Large intestine (tissue), 3 donors: ENCODE measurements around the gene NSL1. TPM values are rescaled to one million over a fixed set of nuclear protein-coding genes. Genes with fewer than 3 reads are reported as not detected.

Source experiments
- DNase-seq, 2 donors: peaks; one replicate each; pipeline versions ENCODE4 v3.0.0 to v3.0.0-alpha.2; 2013
- H3K27ac ChIP-seq: one replicate; pipeline ENCODE4 v1.5.1; 2013; ENCODE audit warnings: low read length
- H3K27me3 ChIP-seq: 2 replicates; pipeline ENCODE4 v1.6.1; 2013; ENCODE audit warnings: low read length; ENCODE audit not compliant: control insufficient read depth, insufficient read depth
- H3K36me3 ChIP-seq: 2 replicates; pipeline ENCODE4 v1.6.1; 2013; ENCODE audit warnings: low read length; ENCODE audit not compliant: control insufficient read depth, insufficient read depth
- H3K4me1 ChIP-seq: one replicate; pipeline ENCODE4 v1.6.1; 2013; ENCODE audit warnings: low read length; ENCODE audit not compliant: control insufficient read depth, insufficient read depth
- H3K4me3 ChIP-seq: one replicate; pipeline ENCODE4 v1.5.1; 2013; ENCODE audit warnings: low read length
- H3K9me3 ChIP-seq: one replicate; pipeline ENCODE4 v1.6.1; 2013; ENCODE audit warnings: mild to moderate bottlenecking, low read depth, low read length, moderate library complexity; ENCODE audit not compliant: control insufficient read depth
- WGBS: methylation state at CpG from one replicate; pipeline ENCODE4 v1.1.5; 2013; ENCODE audit warnings: low lambda C conversion rate; ENCODE audit not compliant: insufficient coverage; 5-methylcytosine and 5-hydroxymethylcytosine counted together
- polyA plus RNA-seq: library from polyadenylated mRNA; unstranded; fragments of 120-200 nt; gene quantifications from one replicate; pipeline ENCODE4 v1.2.1, GENCODE V29; 2013

NSL1 gene
- polyA plus RNA-seq, 1 donor, result 34.6 TPM

DNA sequence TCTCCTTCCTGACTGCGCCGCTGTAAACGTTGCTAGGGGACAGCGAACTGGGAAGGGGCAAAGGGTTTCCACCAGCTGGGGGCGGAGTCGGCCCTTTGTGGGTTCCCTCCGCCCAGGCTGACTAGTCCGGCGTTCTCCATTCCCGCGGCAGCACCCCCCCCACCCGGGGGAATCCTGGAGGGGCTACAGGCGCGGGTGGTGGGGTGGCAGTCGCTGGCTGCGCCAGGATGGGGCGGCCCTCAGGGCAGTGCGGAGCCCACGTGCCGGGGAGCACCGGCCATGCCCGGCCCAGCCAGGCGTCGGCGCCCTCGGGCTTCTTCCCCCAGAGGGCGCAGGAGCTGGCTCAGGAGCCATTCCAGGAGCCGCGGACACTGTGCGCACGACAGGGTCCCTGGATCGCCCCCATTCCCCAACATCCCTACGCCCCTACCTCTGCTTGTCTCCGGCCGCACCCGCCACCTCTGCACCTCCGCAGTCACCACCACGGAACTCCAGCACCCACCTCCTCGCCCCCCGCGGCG is 92.4 kb downstream of the NSL1 start:
- H3K27ac ChIP-seq, result no peak overlapping the region
- H3K4me3 ChIP-seq, result peak overlapping the region; percentile 38
- no CpG with 5 or more reads among the region's 42 CpGs for WGBS
- H3K9me3 ChIP-seq, result peaks cover 6% of the 10 kb centered on the region
- DNase-seq, result peak; percentile 30 to 67
- H3K36me3 ChIP-seq, result no peaks in the 10 kb centered on the region
- peaks cover 70% of the 10 kb centered on the region for H3K27me3 ChIP-seq
- peaks cover 30% of the 10 kb centered on the region for H3K4me1 ChIP-seq

- 20% methylated on average over 1 of the region's 12 CpGs for WGBS
- Histone ChIP-seq H3K27me3 (peaks cover 67% of the 10 kb centered on the region), H3K27ac (no peak overlapping the region), H3K4me3 (peak overlapping the region; percentile 38), H3K9me3 (peaks cover 6% of the 10 kb centered on the region), H3K36me3 (no peaks in the 10 kb centered on the region), H3K4me1 (peaks cover 30% of the 10 kb centered on the region)
- DNase-seq, result no peak
These were observed 93.0 kb downstream of the NSL1 start for GRCh38 chr1:212698467-212699103.

- H3K4me1 ChIP-seq, result peaks cover 30% of the 10 kb centered on the region
- H3K4me3 ChIP-seq, result no peak overlapping the region
- H3K27me3 ChIP-seq, result peaks cover 65% of the 10 kb centered on the region
- no peak for DNase-seq
- WGBS, result 60% methylated on average over 2 of the region's 13 CpGs
- peaks cover 6% of the 10 kb centered on the region for H3K9me3 ChIP-seq
- no peaks in the 10 kb centered on the region for H3K36me3 ChIP-seq
- H3K27ac ChIP-seq, result no peak overlapping the region
These were observed 94.8 kb downstream of the NSL1 start for GRCh38 chr1:212696721-212697331.

- WGBS, result no CpG with 5 or more reads among the region's 9 CpGs
- Histone ChIP-seq H3K4me1 (peaks cover under 1% of the 10 kb centered on the region), H3K36me3 (no peaks in the 10 kb centered on the region), H3K4me3 (no peak overlapping the region), H3K27ac (no peak overlapping the region), H3K27me3 (peaks cover 44% of the 10 kb centered on the region), H3K9me3 (no peaks in the 10 kb centered on the region)
- DNase-seq, result no peak
These were observed 98.6 kb downstream of the NSL1 start for GRCh38 chr1:212692774-212693644.

DNA sequence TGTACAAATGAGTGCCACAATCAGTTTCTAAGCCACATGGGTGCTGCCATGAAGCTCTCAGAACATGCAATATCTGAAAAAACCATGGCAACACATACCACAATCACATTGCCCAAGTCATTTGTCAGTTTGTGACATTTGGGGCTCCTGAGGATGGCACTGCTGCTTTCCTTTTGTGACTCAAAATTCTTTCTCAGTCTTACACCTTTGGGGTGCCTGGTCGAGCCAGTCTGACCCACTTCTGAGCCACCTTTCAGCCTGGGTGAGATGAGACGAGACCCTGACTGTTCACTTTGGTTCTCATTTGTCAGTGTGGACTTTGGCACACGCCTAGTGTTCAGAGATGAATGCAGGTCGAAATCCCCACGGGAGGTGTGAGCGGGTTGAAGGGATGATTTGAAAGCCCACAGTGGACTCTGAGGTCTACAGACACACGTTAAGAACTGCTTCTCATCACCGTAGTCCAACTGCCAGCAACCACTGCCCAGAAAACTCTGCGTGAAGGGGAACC is 100.0 kb downstream of the NSL1 start:
- no peak overlapping the region for H3K4me3 ChIP-seq
- no peaks in the 10 kb centered on the region for H3K36me3 ChIP-seq
- no peak for DNase-seq
- H3K27me3 ChIP-seq, result peaks cover 32% of the 10 kb centered on the region
- no peak overlapping the region for H3K27ac ChIP-seq
- H3K4me1 ChIP-seq, result no peaks in the 10 kb centered on the region
- no CpG with 5 or more reads among the region's 9 CpGs for WGBS
- no peaks in the 10 kb centered on the region for H3K9me3 ChIP-seq

DNA sequence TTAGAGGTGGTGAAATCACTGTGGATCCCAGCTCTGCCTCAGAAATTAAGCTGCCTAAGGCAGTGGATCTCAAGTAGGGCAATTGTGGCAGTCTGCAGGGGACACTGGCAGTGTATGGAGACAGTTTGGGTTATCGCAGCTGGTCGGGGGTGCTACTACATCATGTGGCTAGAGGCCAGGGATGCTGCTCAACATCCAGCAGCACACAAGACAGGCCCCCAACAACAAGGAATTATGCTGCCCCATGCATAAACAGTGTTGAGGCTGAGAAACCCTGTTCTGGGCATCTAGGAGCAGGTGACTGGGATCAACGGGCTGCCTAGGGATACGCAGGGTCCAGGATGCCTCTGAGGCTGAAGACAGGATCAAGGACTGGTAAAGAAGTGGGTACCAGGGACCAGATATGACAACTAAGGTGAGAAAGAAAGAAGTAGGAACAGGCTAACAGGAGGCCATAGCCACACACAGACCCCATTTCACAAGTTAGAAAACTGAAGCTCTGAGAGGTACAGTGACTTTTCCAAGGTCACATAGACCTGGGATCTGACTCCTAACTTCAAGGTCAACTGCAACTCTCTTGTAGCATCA is 100.7 kb downstream of the NSL1 start:
- H3K27ac ChIP-seq, result no peak overlapping the region
- no peaks in the 10 kb centered on the region for H3K4me1 ChIP-seq
- no CpG with 5 or more reads among the region's 4 CpGs for WGBS
- DNase-seq, result no peak
- no peak overlapping the region for H3K4me3 ChIP-seq
- peaks cover 25% of the 10 kb centered on the region for H3K27me3 ChIP-seq
- no peaks in the 10 kb centered on the region for H3K9me3 ChIP-seq
- no peaks in the 10 kb centered on the region for H3K36me3 ChIP-seq

GRCh38 chr1:212689758-212690529 is 101.6 kb downstream of the NSL1 start:
- peaks cover 18% of the 10 kb centered on the region for H3K27me3 ChIP-seq
- H3K36me3 ChIP-seq, result no peaks in the 10 kb centered on the region
- H3K27ac ChIP-seq, result no peak overlapping the region
- 63% methylated on average over 1 of the region's 12 CpGs for WGBS
- H3K4me1 ChIP-seq, result no peaks in the 10 kb centered on the region
- DNase-seq, result no peak
- no peak overlapping the region for H3K4me3 ChIP-seq
- H3K9me3 ChIP-seq, result no peaks in the 10 kb centered on the region

- no peaks in the 10 kb centered on the region for H3K4me1 ChIP-seq
- no peaks in the 10 kb centered on the region for H3K36me3 ChIP-seq
- no peak overlapping the region for H3K27ac ChIP-seq
- no peak overlapping the region for H3K4me3 ChIP-seq
- WGBS, result no CpG with 5 or more reads among the region's 5 CpGs
- H3K9me3 ChIP-seq, result no peaks in the 10 kb centered on the region
- peaks cover 17% of the 10 kb centered on the region for H3K27me3 ChIP-seq
- no peak for DNase-seq
These were observed 102.3 kb downstream of the NSL1 start for GRCh38 chr1:212689196-212689725.

- no peak for DNase-seq
- Histone ChIP-seq H3K36me3 (no peaks in the 10 kb centered on the region), H3K4me1 (no peaks in the 10 kb centered on the region), H3K4me3 (no peak overlapping the region), H3K9me3 (no peaks in the 10 kb centered on the region), H3K27ac (no peak overlapping the region), H3K27me3 (peaks cover 14% of the 10 kb centered on the region)
- WGBS, result no CpG with 5 or more reads among the region's 7 CpGs
These were observed 103.1 kb downstream of the NSL1 start for GRCh38 chr1:212688341-212689047.
